ENCODE data around the gene IL4I1.

GRCh38 chr19:49929121-49929610 lies 32.5 kb upstream of the IL4I1 start, which contains the start of the genes ATF5 and NUP62:
- TF ChIP-seq CTCF (optimal IDR thresholded peaks at IDR 0.05 in 1 of 3, IDR thresholded peaks at IDR 0.05 in 1 of 3, conservative IDR thresholded peaks at IDR 0.05 in 1 of 3; ENCODE audit: extremely low read depth in 1 of 3, insufficient read depth in 2 of 3, low read length in 3 of 3) (no peak), EZH2 (IDR thresholded peaks at IDR 0.05; ENCODE audit: low read length) (no peak)

Measured in keratinocyte (primary cell).